ENCODE results near the gene RARB. TPM values are rescaled to one million over a fixed set of nuclear protein-coding genes. Genes with fewer than 3 reads are reported as not detected.

The RARB gene
- total RNA-seq, 1 experiment from 2014 or later, result not detected

GRCh38 chr3:25456723-25457670 is 28.9 kb downstream of the RARB start:
- POLR2A ChIA-PET, result no interaction called here
- CTCF ChIA-PET, result interaction anchor here (0.7 kb wide), 1 partner anchor 76 kb away, joined by 6 read pairs; no protein-coding TSS in a partner anchor
- no peak for TF ChIP-seq CTCF (IDR thresholded peaks at IDR 0.05; ENCODE audit: unreplicated experiment)
- Mint-ChIP-seq H3K4me1 (ENCODE audit: insufficient read depth, unreplicated experiment) (peaks cover 4% of the 10 kb centered on the region), H3K27ac (ENCODE audit: low read depth, unreplicated experiment) (no peak overlapping the region), H3K36me3 (ENCODE audit: insufficient read depth, unreplicated experiment) (peaks cover 4% of the 10 kb centered on the region), H3K4me3 (ENCODE audit: unreplicated experiment) (no peak overlapping the region), H3K9me3 (ENCODE audit: unreplicated experiment) (no peaks in the 10 kb centered on the region), H3K27me3 (ENCODE audit: insufficient read depth, unreplicated experiment) (no peaks in the 10 kb centered on the region)
- BruUV-seq (replicated peaks), result no TSS peak
- DNase-seq (ENCODE audit: unreplicated experiment), result no peak
- intact Hi-C loops (cut with micrococcal nuclease), result no loop called here

- H3K9me3 Mint-ChIP-seq (ENCODE audit: unreplicated experiment), result no peaks in the 10 kb centered on the region
- BruUV-seq (replicated peaks), result no TSS peak
- DNase-seq (ENCODE audit: unreplicated experiment), result no peak
- CTCF ChIA-PET, result no interaction called here
- H3K27ac Mint-ChIP-seq (ENCODE audit: low read depth, unreplicated experiment), result no peak overlapping the region
- no peaks in the 10 kb centered on the region for H3K27me3 Mint-ChIP-seq (ENCODE audit: insufficient read depth, unreplicated experiment)
- no peak for TF ChIP-seq CTCF (IDR thresholded peaks at IDR 0.05; ENCODE audit: unreplicated experiment)
- H3K36me3 Mint-ChIP-seq (ENCODE audit: insufficient read depth, unreplicated experiment), result peaks cover 4% of the 10 kb centered on the region
- H3K4me3 Mint-ChIP-seq (ENCODE audit: unreplicated experiment), result no peak overlapping the region
- intact Hi-C loops (cut with micrococcal nuclease), result no loop called here
- POLR2A ChIA-PET, result interaction anchor here (0.7 kb wide), 1 partner anchor 390 kb away, joined by 4 read pairs; no protein-coding TSS in a partner anchor
- peaks cover 4% of the 10 kb centered on the region for H3K4me1 Mint-ChIP-seq (ENCODE audit: insufficient read depth, unreplicated experiment)
These were observed 29.8 kb downstream of the RARB start for GRCh38 chr3:25457671-25458419.

- Mint-ChIP-seq H3K4me1 (ENCODE audit: insufficient read depth, unreplicated experiment) (peaks cover 4% of the 10 kb centered on the region), H3K9me3 (ENCODE audit: unreplicated experiment) (no peaks in the 10 kb centered on the region), H3K27me3 (ENCODE audit: insufficient read depth, unreplicated experiment) (no peaks in the 10 kb centered on the region), H3K36me3 (ENCODE audit: insufficient read depth, unreplicated experiment) (peaks cover 4% of the 10 kb centered on the region), H3K27ac (ENCODE audit: low read depth, unreplicated experiment) (no peak overlapping the region), H3K4me3 (ENCODE audit: unreplicated experiment) (no peak overlapping the region)
- no TSS peak for BruUV-seq (replicated peaks)
- ChIA-PET POLR2A (interaction anchor here (0.7 kb wide), 1 partner anchor 391 kb away, joined by 4 read pairs; no protein-coding TSS in a partner anchor), CTCF (no interaction called here)
- intact Hi-C loops (cut with micrococcal nuclease), result no loop called here
- TF ChIP-seq CTCF (IDR thresholded peaks at IDR 0.05; ENCODE audit: unreplicated experiment), result no peak
- no peak for DNase-seq (ENCODE audit: unreplicated experiment)
These were observed 30.4 kb downstream of the RARB start for GRCh38 chr3:25458420-25458814.

GRCh38 chr3:25460751-25461150 is 32.7 kb downstream of the RARB start:
- H3K9me3 Mint-ChIP-seq (ENCODE audit: unreplicated experiment), result no peaks in the 10 kb centered on the region
- no TSS peak for BruUV-seq (replicated peaks)
- DNase-seq (ENCODE audit: unreplicated experiment), result no peak
- no peak for TF ChIP-seq CTCF (IDR thresholded peaks at IDR 0.05; ENCODE audit: unreplicated experiment)
- H3K4me3 Mint-ChIP-seq (ENCODE audit: unreplicated experiment), result no peak overlapping the region
- intact Hi-C loops (cut with micrococcal nuclease), result no loop called here
- no peaks in the 10 kb centered on the region for H3K27me3 Mint-ChIP-seq (ENCODE audit: insufficient read depth, unreplicated experiment)
- POLR2A ChIA-PET, result no interaction called here
- no peaks in the 10 kb centered on the region for H3K4me1 Mint-ChIP-seq (ENCODE audit: insufficient read depth, unreplicated experiment)
- H3K27ac Mint-ChIP-seq (ENCODE audit: low read depth, unreplicated experiment), result no peak overlapping the region
- no peaks in the 10 kb centered on the region for H3K36me3 Mint-ChIP-seq (ENCODE audit: insufficient read depth, unreplicated experiment)
- CTCF ChIA-PET, result no interaction called here
